IPS DF 4.7 (cell line): ENCODE data around the gene SHROOM3.

ENCODE experiments used
- DNase-seq: peaks from one replicate; pipeline ENCODE4 v3.0.0-alpha.2; 2013; ENCODE audit warnings: low spot score; ENCODE audit errors: extremely low read depth

Gene SHROOM3

GRCh38 chr4:76655566-76656479 lies 220.8 kb downstream of the SHROOM3 start:
- DNase-seq: no peak

GRCh38 chr4:76657443-76657842 lies 222.4 kb downstream of the SHROOM3 start:
- no peak for DNase-seq

GRCh38 chr4:76658231-76659102 lies 223.4 kb downstream of the SHROOM3 start:
- no peak for DNase-seq

- no peak for DNase-seq
Observed at GRCh38 chr4:76659103-76659490, 224.1 kb downstream of the SHROOM3 start.

- DNase-seq: no peak
Observed at GRCh38 chr4:76663824-76664223, 228.8 kb downstream of the SHROOM3 start.

- DNase-seq: no peak
Observed at GRCh38 chr4:76665153-76665552, 230.1 kb downstream of the SHROOM3 start.

GRCh38 chr4:76665721-76666120 lies 230.7 kb downstream of the SHROOM3 start:
- DNase-seq: no peak

GRCh38 chr4:76666944-76667532 lies 232.0 kb downstream of the SHROOM3 start:
- no peak for DNase-seq

GRCh38 chr4:76670631-76671030 lies 235.6 kb downstream of the SHROOM3 start:
- no peak for DNase-seq

GRCh38 chr4:76673362-76673761 lies 238.3 kb downstream of the SHROOM3 start:
- DNase-seq: no peak

GRCh38 chr4:76674983-76675382 lies 240.0 kb downstream of the SHROOM3 start:
- DNase-seq: no peak

- DNase-seq: no peak
Observed at GRCh38 chr4:76677571-76678326, 242.7 kb downstream of the SHROOM3 start.

- DNase-seq: no peak
Observed at GRCh38 chr4:76679691-76680090, 244.7 kb downstream of the SHROOM3 start.

- no peak for DNase-seq
Observed at GRCh38 chr4:76680952-76681351, 245.9 kb downstream of the SHROOM3 start.

GRCh38 chr4:76681996-76682395 lies 247.0 kb downstream of the SHROOM3 start:
- DNase-seq: no peak

GRCh38 chr4:76683144-76683543 lies 248.1 kb downstream of the SHROOM3 start:
- DNase-seq: no peak

GRCh38 chr4:76687746-76688448 lies 252.9 kb downstream of the SHROOM3 start:
- no peak for DNase-seq

- DNase-seq: no peak
Observed at GRCh38 chr4:76688619-76689144, 253.7 kb downstream of the SHROOM3 start.

- DNase-seq: no peak
Observed at GRCh38 chr4:76689145-76689817, 254.3 kb downstream of the SHROOM3 start.
